GM12878 (cell line): Measurements from ENCODE around the gene SMOC1. TPM values are rescaled to one million over a fixed set of nuclear protein-coding genes. Genes with fewer than 3 reads are reported as not detected.

Experiments
- ATAC-seq: fragments of 200-7000 bp; cut with Tn5 transposase; 3 replicates; pipeline ENCODE4 v1.9.1; 2020; ENCODE audit warnings: mild to moderate bottlenecking, moderate library complexity
- BruUV-seq: library from RNA; stranded (reverse); fragments of 400-500 nt; replicated peaks from 2 replicates; lab custom pipeline; 2021; lab: Mats Ljungman, UMichigan
- CTCF ChIA-PET: fragments of 300-600 bp; sonication (Branson Sonifier 250); formaldehyde crosslinking; extraction: SDS; loops from one replicate; lab custom pipeline; 2021; ENCODE audit warnings: inconsistent platforms; lab: Yijun Ruan, JAX
- POLR2A ChIA-PET: fragments of 350-600 bp; formaldehyde crosslinking; extraction: SDS; loops from one replicate; lab custom pipeline; 2021; ENCODE audit warnings: inconsistent platforms; lab: Charles Lee
- RAD21 ChIA-PET: fragments of 300-600 bp; sonication (Branson Sonifier 250); formaldehyde crosslinking; loops from one replicate; lab custom pipeline; 2023; ENCODE audit warnings: antibody characterized with exemption; ENCODE audit not compliant: unreplicated experiment; lab: Charles Lee
- SMC1A ChIA-PET: fragments of 300-600 bp; sonication (Branson Sonifier 250); formaldehyde crosslinking; loops from one replicate; lab custom pipeline; 2023; ENCODE audit not compliant: unreplicated experiment, uncharacterized antibody; lab: Charles Lee
- DNase-seq: peaks from one replicate; pipeline ENCODE4 v3.0.0-alpha.2; 2011; ENCODE audit warnings: low read depth, low spot score
- FAIRE-seq: peaks from 3 replicates; lab custom pipeline; 2011; peaks lifted over from hg19 to GRCh38; lab: Jason Lieb, UNC
- H2AFZ ChIP-seq: 2 replicates; pipeline ENCODE4 v1.6.0; 2011; ENCODE audit warnings: low read depth, low read length, control low read depth; ENCODE audit not compliant: control insufficient read depth
- H3K27ac ChIP-seq: 2 replicates; pipeline ENCODE4 v1.5.1; 2011; ENCODE audit warnings: control low read depth; ENCODE audit not compliant: control insufficient read depth, insufficient read depth
- H3K27me3 ChIP-seq, 2 experiments: replicated peaks in 1 of 2; 2 replicates each; pipeline versions ENCODE4 v1.6.0 to v1.6.1; 2011; ENCODE audit warnings: low read length in 1 of 2; ENCODE audit not compliant: control insufficient read depth in 2 of 2, insufficient read depth in 2 of 2
- H3K36me3 ChIP-seq, 2 experiments: 2 replicates each; pipeline ENCODE4 v1.5.1; 2011; ENCODE audit warnings: low read length in 1 of 2; ENCODE audit not compliant: control insufficient read depth in 2 of 2, insufficient read depth in 2 of 2
- H3K4me1 ChIP-seq: 2 replicates; pipeline ENCODE4 v1.6.1; 2011; ENCODE audit warnings: mild to moderate bottlenecking, low read length, moderate library complexity, mixed read lengths; ENCODE audit not compliant: control insufficient read depth, insufficient read depth
- H3K4me2 ChIP-seq: 2 replicates; pipeline ENCODE4 v1.6.0; 2011; ENCODE audit warnings: control low read depth; ENCODE audit not compliant: control insufficient read depth, insufficient read depth
- H3K4me3 ChIP-seq: fragments of 200-600 bp; sonication (generic); 2 replicates; pipeline ENCODE4 v1.5.1; 2016
- H3K79me2 ChIP-seq: 2 replicates; pipeline ENCODE4 v1.6.0; 2011; ENCODE audit warnings: low read length; ENCODE audit not compliant: control insufficient read depth, insufficient read depth
- H3K9ac ChIP-seq: 2 replicates; pipeline ENCODE4 v1.8.0; 2011; ENCODE audit warnings: low read length, control low read depth, mixed read lengths; ENCODE audit not compliant: control insufficient read depth, insufficient read depth
- H3K9me3 ChIP-seq: replicated peaks from 3 replicates; pipeline ENCODE4 v1.5.1; 2011; ENCODE audit warnings: mild to moderate bottlenecking, low read length; ENCODE audit not compliant: control insufficient read depth, insufficient read depth
- H4K20me1 ChIP-seq: 2 replicates; pipeline ENCODE4 v1.6.0; 2011; ENCODE audit not compliant: control insufficient read depth, insufficient read depth
- CBX5 ChIP-seq: sonication (generic); IDR thresholded peaks from 2 replicates; pipeline ENCODE4 v1.6.1; 2016; ENCODE audit warnings: low read depth, moderate library complexity, mild to moderate bottlenecking, inconsistent platforms
- E2F4 ChIP-seq: IDR thresholded peaks from 2 replicates; pipeline ENCODE4 v1.6.1; 2012; ENCODE audit warnings: low read depth, low read length, improper control_type of control experiment
- ESRRA ChIP-seq: IDR thresholded peaks from 2 replicates; pipeline ENCODE4 v1.6.1; 2012; ENCODE audit warnings: mild to moderate bottlenecking, low read length, improper control_type of control experiment
- HDAC2 ChIP-seq: fragments of 200-600 bp; sonication (generic); IDR thresholded peaks from 2 replicates; pipeline ENCODE4 v1.6.1; 2017
- MEF2A ChIP-seq: IDR thresholded peaks from 2 replicates; pipeline ENCODE4 v1.6.1; 2011; ENCODE audit warnings: low read depth, mild to moderate bottlenecking, low read length, moderate library complexity; ENCODE audit not compliant: insufficient read depth
- NRF1 ChIP-seq: conservative IDR thresholded peaks from 2 replicates; pipeline ENCODE4 v1.6.1; 2011; ENCODE audit warnings: mild to moderate bottlenecking, low read depth, low read length, improper control_type of control experiment
- RB1 ChIP-seq: fragments of 450-650 bp; formaldehyde crosslinking; IDR thresholded peaks from 2 replicates; pipeline ENCODE4 v1.6.1; 2017; ENCODE audit warnings: mild to moderate bottlenecking, borderline replicate concordance
- SMC3 ChIP-seq: IDR thresholded peaks from 2 replicates; pipeline ENCODE4 v1.6.1; 2011; ENCODE audit warnings: low read length, improper control_type of control experiment, borderline replicate concordance
- SREBF2 ChIP-seq: IDR thresholded peaks from 2 replicates; pipeline ENCODE4 v1.6.1; 2012; ENCODE audit warnings: mild to moderate bottlenecking, low read length
- ZNF24 ChIP-seq: fragments of 450-650 bp; IDR thresholded peaks from 2 replicates; pipeline ENCODE4 v1.6.1; 2017; ENCODE audit warnings: antibody characterized with exemption, mild to moderate bottlenecking
- ZNF274 ChIP-seq: IDR thresholded peaks from one replicate; pipeline ENCODE4 v1.8.0; 2011; ENCODE audit not compliant: insufficient read length, insufficient read depth
- ZNF687 ChIP-seq: fragments of 450-650 bp; IDR thresholded peaks from 2 replicates; pipeline ENCODE4 v1.6.1; 2017; ENCODE audit warnings: mild to moderate bottlenecking, moderate library complexity
- WGBS: methylation state at CpG from one replicate; pipeline ENCODE4 v1.1.6; 2016; ENCODE audit warnings: low lambda C conversion rate; ENCODE audit not compliant: insufficient replicate concordance, insufficient coverage; ENCODE audit errors: missing lambda C conversion rate; 5-methylcytosine and 5-hydroxymethylcytosine counted together
- in situ Hi-C: fragments of 300-500 bp; cut with MboI; formaldehyde crosslinking; loops from 9 replicates; pipeline ENCODE4 v1.14.3; 2018; ENCODE audit warnings: mixed read lengths
- intact Hi-C: fragments of 100-400 bp; cut with micrococcal nuclease; formaldehyde crosslinking; loops from one replicate; pipeline ENCODE4 v1.14.2; 2022; ENCODE audit not compliant: unreplicated experiment
- polyA plus RNA-seq, 11 experiments: library from polyadenylated mRNA; depleted of rRNA in 4 of 11; unstranded in 6 of 11; stranded (reverse) in 5 of 11; fragments of >200 nt; fragmentation: Nextera tagmentation in 4 of 11; fragmentation: Illumina TruSeq in 1 of 11; extraction: Ambion mirVana in 4 of 11; extraction: Trizol in 1 of 11; gene quantifications; 1 replicate in 1 of 11; 2 replicates in 10 of 11; pipeline versions ENCODE4 v1.2.1 to v1.2.3, GENCODE V29; 2011 to 2016; ENCODE audit warnings: inconsistent platforms in 2 of 11, missing spikeins in 2 of 11, low read depth in 1 of 11
- total RNA-seq, 4 experiments: library from RNA; depleted of rRNA in 3 of 4; stranded (reverse); fragments of >200 nt in 3 of 4; fragmentation: Illumina TruSeq in 1 of 4; extraction: Trizol in 1 of 4; gene quantifications; 2 replicates each; pipeline versions ENCODE4 v1.2.1 to v1.2.3, GENCODE V29; 2013 to 2021
- TF ChIP-seq, protein P1 (sequence below): IDR thresholded peaks from 2 replicates; pipeline ENCODE4 v1.6.1; 2012; ENCODE audit warnings: low read depth, low read length, improper control_type of control experiment

The SMOC1 gene
- total and polyA plus RNA-seq, 10 of the 15 experiments (the other 5 are each of a cell fraction or from before 2014, with no cell fraction given) = 0.03 to 0.26 (median 0.14) TPM; not detected in 7

DNA sequence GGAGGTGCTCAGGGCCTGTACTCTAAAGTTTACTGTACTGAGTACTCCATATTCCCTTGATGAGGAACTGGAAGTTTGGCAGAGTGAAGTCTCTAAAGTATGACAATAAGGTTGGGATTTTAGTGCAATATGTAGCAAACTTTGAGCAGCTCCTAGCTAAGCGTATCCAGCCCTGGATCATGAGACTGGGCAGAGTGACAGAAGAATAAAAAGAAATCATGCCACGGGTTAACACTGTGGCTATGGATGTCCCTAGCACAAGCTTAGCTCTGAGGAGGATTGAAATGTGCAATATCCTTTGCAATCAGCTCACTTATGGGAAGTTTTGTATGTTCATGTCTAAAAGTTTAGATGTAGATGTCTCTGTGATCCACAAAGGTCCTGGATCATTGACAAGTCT lies 114.1 kb downstream of the SMOC1 start:
- H3K4me2 ChIP-seq = no peak overlapping the region
- no peak overlapping the region for H3K9ac ChIP-seq
- POLR2A ChIA-PET = no interaction called here
- no peak overlapping the region for H3K4me3 ChIP-seq
- no peak overlapping the region for H3K27ac ChIP-seq
- peaks cover 4% of the 10 kb centered on the region in 2 experiments; a peak in 3 of 4 replicates for H3K27me3 ChIP-seq
- SMC1A ChIA-PET = no interaction called here
- intact Hi-C loops (no loop called here), in situ Hi-C loops (no loop called here)
- H3K4me1 ChIP-seq = no peaks in the 10 kb centered on the region
- no TSS peak for BruUV-seq
- FAIRE-seq (no peak), DNase-seq (no peak), ATAC-seq (no peak)
- no peaks in the 10 kb centered on the region for H3K36me3 ChIP-seq
- H3K79me2 ChIP-seq = no peaks in the 10 kb centered on the region
- WGBS = 43% methylated on average over 2 of the region's 2 CpGs
- no peak overlapping the region for H2AFZ ChIP-seq
- CTCF ChIA-PET = interaction anchor here (1.2 to 1.9 kb wide), 3 partner anchors 10 to 175 kb away, joined by 4 read pairs; no protein-coding TSS in a partner anchor
- no peaks in the 10 kb centered on the region for H3K9me3 ChIP-seq
- TF ChIP-seq, protein P1, sequence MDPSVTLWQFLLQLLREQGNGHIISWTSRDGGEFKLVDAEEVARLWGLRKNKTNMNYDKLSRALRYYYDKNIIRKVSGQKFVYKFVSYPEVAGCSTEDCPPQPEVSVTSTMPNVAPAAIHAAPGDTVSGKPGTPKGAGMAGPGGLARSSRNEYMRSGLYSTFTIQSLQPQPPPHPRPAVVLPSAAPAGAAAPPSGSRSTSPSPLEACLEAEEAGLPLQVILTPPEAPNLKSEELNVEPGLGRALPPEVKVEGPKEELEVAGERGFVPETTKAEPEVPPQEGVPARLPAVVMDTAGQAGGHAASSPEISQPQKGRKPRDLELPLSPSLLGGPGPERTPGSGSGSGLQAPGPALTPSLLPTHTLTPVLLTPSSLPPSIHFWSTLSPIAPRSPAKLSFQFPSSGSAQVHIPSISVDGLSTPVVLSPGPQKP = no peak
- TF ChIP-seq ZNF274 (no peak), SMC3 (no peak), RB1 (no peak), SREBF2 (no peak), ZNF24 (no peak), NRF1 (no peak)
- no peaks in the 10 kb centered on the region for H4K20me1 ChIP-seq
- RAD21 ChIA-PET = no interaction called here

DNA sequence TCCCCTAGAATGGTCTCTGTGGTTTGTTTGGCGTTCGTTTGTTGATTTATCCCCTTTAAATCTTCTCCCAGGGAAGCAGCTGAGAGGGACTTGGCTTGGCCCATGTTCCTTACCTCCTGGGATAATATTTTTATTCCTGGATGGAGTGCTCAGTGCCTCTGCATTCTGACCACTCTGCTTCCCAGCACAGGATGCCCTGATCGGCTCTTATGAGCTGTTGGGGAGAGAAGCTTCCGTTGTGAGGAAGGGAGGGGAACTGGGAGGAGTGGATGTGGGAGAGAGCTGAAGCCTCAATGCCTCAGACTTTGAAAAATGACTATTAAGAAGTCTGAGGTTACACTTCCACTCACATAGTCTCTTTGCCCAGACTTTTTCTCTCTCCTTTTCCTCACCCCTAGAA lies 114.8 kb downstream of the SMOC1 start:
- CTCF ChIA-PET = interaction anchor here (0.7 to 1.9 kb wide), 2 partner anchors 26 to 175 kb away, joined by 3 to 4 read pairs; no protein-coding TSS in a partner anchor
- no peak overlapping the region for H2AFZ ChIP-seq
- SMC1A ChIA-PET = interaction anchor here (0.8 to 1.0 kb wide), 2 partner anchors 96 to 143 kb away, joined by 3 read pairs; no protein-coding TSS in a partner anchor
- in situ Hi-C loops = no loop called here
- H3K4me2 ChIP-seq = no peak overlapping the region
- POLR2A ChIA-PET = no interaction called here
- BruUV-seq = no TSS peak
- H3K9ac ChIP-seq = no peak overlapping the region
- no peak overlapping the region for H3K27ac ChIP-seq
- H3K4me1 ChIP-seq = peaks cover 5% of the 10 kb centered on the region; the same call in 1 of the 2 replicates
- 8% methylated on average over 4 of the region's 4 CpGs for WGBS
- intact Hi-C loops = no loop called here
- H3K79me2 ChIP-seq = no peaks in the 10 kb centered on the region
- ATAC-seq = no peak
- no peak for DNase-seq
- FAIRE-seq = no peak
- peaks cover 4% of the 10 kb centered on the region in 2 experiments; a peak in 3 of 4 replicates for H3K27me3 ChIP-seq
- H3K9me3 ChIP-seq = no peaks in the 10 kb centered on the region
- H3K4me3 ChIP-seq = no peak overlapping the region
- H3K36me3 ChIP-seq = no peaks in the 10 kb centered on the region
- RAD21 ChIA-PET = no interaction called here
- H4K20me1 ChIP-seq = no peaks in the 10 kb centered on the region
- TF ChIP-seq E2F4 = no peak
- no peak for TF ChIP-seq CBX5
- no peak for TF ChIP-seq ESRRA
- no peak for TF ChIP-seq HDAC2
- TF ChIP-seq ZNF687 = no peak
- no peak for TF ChIP-seq MEF2A
